WTC11 (cell line): ENCODE results near the gene TMTC1. TPM values are rescaled to one million over a fixed set of nuclear protein-coding genes. Genes with fewer than 3 reads are reported as not detected.

ENCODE experiments used
- ATAC-seq: fragments of 200-7000 bp; cut with Tn5 transposase; 2 replicates; pipeline ENCODE4 v1.10.0; 2021; ENCODE audit warnings: mild to moderate bottlenecking, moderate library complexity
- CTCF ChIA-PET: fragments of 300-600 bp; sonication (Branson Sonifier 250); formaldehyde crosslinking; loops from one replicate; lab custom pipeline; 2021; ENCODE audit warnings: antibody characterized with exemption; lab: Charles Lee
- POLR2A ChIA-PET: fragments of 350-600 bp; sonication (Branson Sonifier 250); formaldehyde crosslinking; loops from one replicate; lab custom pipeline; 2021; ENCODE audit warnings: antibody characterized with exemption; lab: Charles Lee
- DNase-seq: peaks from one replicate; pipeline ENCODE4 v3.0.0; 2021; ENCODE audit warnings: low spot score
- H3K27ac Mint-ChIP-seq: 2 replicates; pipeline ENCODE4 v1.8.0; 2021; ENCODE audit warnings: mixed read lengths
- H3K27me3 Mint-ChIP-seq: 2 replicates; pipeline ENCODE4 v1.8.0; 2021; ENCODE audit warnings: low read depth, mild to moderate bottlenecking, moderate library complexity, mixed read lengths
- H3K36me3 Mint-ChIP-seq: 2 replicates; pipeline ENCODE4 v1.8.0; 2021; ENCODE audit warnings: mixed read lengths
- H3K4me1 Mint-ChIP-seq: 2 replicates; pipeline ENCODE4 v1.8.0; 2022; ENCODE audit warnings: mixed read lengths
- H3K4me3 Mint-ChIP-seq: 2 replicates; pipeline ENCODE4 v1.8.0; 2021; ENCODE audit warnings: mild to moderate bottlenecking, moderate library complexity, mixed read lengths
- H3K9me3 Mint-ChIP-seq: 2 replicates; pipeline ENCODE4 v1.8.0; 2021; ENCODE audit warnings: mixed read lengths
- ATF1 ChIP-seq: sonication (generic); formaldehyde crosslinking; IDR thresholded peaks from 2 replicates; pipeline ENCODE4 v1.8.1; 2023; ENCODE audit warnings: mild to moderate bottlenecking, moderate library complexity, missing genetic modification reagents
- CBFB ChIP-seq: sonication (generic); formaldehyde crosslinking; IDR thresholded peaks from 2 replicates; pipeline ENCODE4 v1.8.1; 2022; ENCODE audit warnings: mild to moderate bottlenecking, low read depth, missing genetic modification reagents
- CREM ChIP-seq: sonication (generic); formaldehyde crosslinking; IDR thresholded peaks from 2 replicates; pipeline ENCODE4 v1.8.1; 2022; ENCODE audit warnings: mild to moderate bottlenecking, missing genetic modification reagents, moderate library complexity
- FOXP1 ChIP-seq: sonication (generic); formaldehyde crosslinking; IDR thresholded peaks from 2 replicates; pipeline ENCODE4 v1.8.0; 2022; ENCODE audit warnings: missing genetic modification reagents, mild to moderate bottlenecking, moderate library complexity, borderline replicate concordance
- GRHL2 ChIP-seq: fragments of 250-450 bp; sonication (Bioruptor Pico); IDR thresholded peaks from 2 replicates; pipeline ENCODE4 v1.8.0; 2022; ENCODE audit warnings: mild to moderate bottlenecking, moderate library complexity; ENCODE audit not compliant: insufficient replicate concordance, severe bottlenecking
- HMGA2 ChIP-seq: fragments of 250-450 bp; sonication (Bioruptor Pico); IDR thresholded peaks from 2 replicates; pipeline ENCODE4 v1.4.0; 2021; ENCODE audit warnings: mild to moderate bottlenecking, moderate library complexity
- JAZF1 ChIP-seq: fragments of 250-450 bp; sonication (Bioruptor Pico); IDR thresholded peaks from 2 replicates; pipeline ENCODE4 v1.9.0; 2021; ENCODE audit warnings: moderate library complexity, mild to moderate bottlenecking, inconsistent platforms
- OVOL2 ChIP-seq: fragments of 250-450 bp; sonication (Bioruptor Pico); IDR thresholded peaks from 2 replicates; pipeline ENCODE4 v1.9.0; 2021; ENCODE audit warnings: mild to moderate bottlenecking, borderline replicate concordance
- PRRX2 ChIP-seq: fragments of 250-450 bp; sonication (Bioruptor Pico); IDR thresholded peaks from 2 replicates; pipeline ENCODE4 v1.8.0; 2021; ENCODE audit warnings: mild to moderate bottlenecking
- USF1 ChIP-seq: sonication (generic); formaldehyde crosslinking; IDR thresholded peaks from 2 replicates; pipeline ENCODE4 v1.8.0; 2022; ENCODE audit warnings: mild to moderate bottlenecking, missing genetic modification reagents
- ZNF121 ChIP-seq: sonication (generic); formaldehyde crosslinking; IDR thresholded peaks from 2 replicates; pipeline ENCODE4 v1.8.0; 2023; ENCODE audit warnings: missing genetic modification reagents
- ZNF219 ChIP-seq: sonication (generic); formaldehyde crosslinking; IDR thresholded peaks from 2 replicates; pipeline ENCODE4 v1.8.0; 2023; ENCODE audit warnings: missing genetic modification reagents, mild to moderate bottlenecking, borderline replicate concordance
- ZNF232 ChIP-seq: sonication (generic); formaldehyde crosslinking; IDR thresholded peaks from 2 replicates; pipeline ENCODE4 v1.8.0; 2022; ENCODE audit warnings: mild to moderate bottlenecking, missing genetic modification reagents
- ZNF281 ChIP-seq: sonication (generic); formaldehyde crosslinking; IDR thresholded peaks from 2 replicates; pipeline ENCODE4 v1.8.0; 2023; ENCODE audit warnings: mild to moderate bottlenecking, missing genetic modification reagents
- ZNF317 ChIP-seq: sonication (generic); formaldehyde crosslinking; IDR thresholded peaks from 2 replicates; pipeline ENCODE4 v1.8.1; 2023; ENCODE audit warnings: low read depth, mild to moderate bottlenecking, moderate library complexity, missing genetic modification reagents, borderline replicate concordance
- ZNF416 ChIP-seq: fragments of 250-450 bp; sonication (Bioruptor Pico); IDR thresholded peaks from 2 replicates; pipeline ENCODE4 v1.9.0; 2021; ENCODE audit warnings: mild to moderate bottlenecking, inconsistent platforms
- ZNF512 ChIP-seq: sonication (generic); formaldehyde crosslinking; IDR thresholded peaks from 2 replicates; pipeline ENCODE4 v1.8.1; 2022; ENCODE audit warnings: missing genetic modification reagents, borderline replicate concordance
- total RNA-seq: library from RNA; stranded (reverse); gene quantifications from 3 replicates; pipeline ENCODE4 v1.2.3, GENCODE V29; 2021
- TF ChIP-seq, protein P1 (sequence below): sonication (generic); formaldehyde crosslinking; IDR thresholded peaks from 2 replicates; pipeline ENCODE4 v1.8.0; 2022; ENCODE audit warnings: mild to moderate bottlenecking, missing genetic modification reagents
- TF ChIP-seq, protein P2 (sequence below): sonication (generic); formaldehyde crosslinking; IDR thresholded peaks from 2 replicates; pipeline ENCODE4 v1.8.1; 2023; ENCODE audit warnings: mild to moderate bottlenecking, missing genetic modification reagents
- TF ChIP-seq, protein P3 (sequence below): sonication (generic); formaldehyde crosslinking; IDR thresholded peaks from 2 replicates; pipeline ENCODE4 v1.8.1; 2023; ENCODE audit warnings: mild to moderate bottlenecking, missing genetic modification reagents
- TF ChIP-seq, protein P4 (sequence below): sonication (generic); formaldehyde crosslinking; IDR thresholded peaks from 2 replicates; pipeline ENCODE4 v1.8.0; 2022; ENCODE audit warnings: missing genetic modification reagents

Gene TMTC1
- total RNA-seq, 1 experiment from 2014 or later: 17.3 TPM

DNA sequence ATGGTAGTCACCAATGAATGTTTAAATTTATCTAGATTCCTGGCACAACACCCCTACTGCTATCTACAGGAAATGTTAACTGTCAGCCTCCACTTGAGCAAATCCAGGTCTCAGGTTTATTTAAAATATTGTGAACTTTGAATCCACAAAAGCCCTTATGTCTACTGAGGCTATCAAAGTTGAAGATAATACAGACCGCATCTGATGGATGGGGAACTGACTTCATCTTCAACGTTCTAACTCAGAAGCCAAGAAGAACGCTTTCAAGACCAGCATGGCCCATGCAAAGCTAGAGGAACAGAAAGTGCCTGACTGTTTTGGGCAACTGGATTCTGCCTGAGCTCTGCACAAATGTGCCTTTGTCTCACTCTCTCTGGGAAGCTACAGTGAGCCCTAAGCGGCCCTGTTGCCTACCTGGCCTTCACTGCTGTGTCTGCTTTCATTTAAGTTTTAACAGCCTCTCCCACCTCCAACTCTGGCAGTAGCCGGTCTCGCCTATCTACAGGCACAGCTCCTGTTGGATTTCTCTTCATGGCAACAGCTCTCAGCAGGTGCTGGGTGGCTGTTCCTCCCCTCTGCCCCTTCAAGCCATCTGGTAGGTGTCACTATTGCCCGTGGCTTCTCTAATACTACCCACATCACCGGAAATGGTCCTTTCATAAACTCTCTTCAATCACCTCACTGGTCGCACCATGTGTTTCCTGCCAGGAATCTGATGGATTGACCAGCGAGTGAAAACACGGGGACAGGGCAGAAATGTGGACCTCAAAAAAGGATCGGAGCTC is 174.1 kb downstream of the TMTC1 start:
- H3K4me3 Mint-ChIP-seq: no peak overlapping the region
- no peaks in the 10 kb centered on the region; the same call in 1 of the 2 replicates for H3K36me3 Mint-ChIP-seq
- DNase-seq: no peak
- TF ChIP-seq PRRX2 (no peak), HMGA2 (no peak), OVOL2 (no peak), JAZF1 (no peak), ZNF416 (CRISPR knock-in tag) (no peak), ZNF232 (CRISPR knock-in tag) (no peak), ZNF281 (CRISPR knock-in tag) (no peak), ATF1 (CRISPR knock-in tag) (no peak), ZNF121 (CRISPR knock-in tag) (no peak), CREM (no peak), ZNF219 (CRISPR knock-in tag) (no peak), GRHL2 (CRISPR knock-in tag) (no peak)
- TF ChIP-seq, protein P1, sequence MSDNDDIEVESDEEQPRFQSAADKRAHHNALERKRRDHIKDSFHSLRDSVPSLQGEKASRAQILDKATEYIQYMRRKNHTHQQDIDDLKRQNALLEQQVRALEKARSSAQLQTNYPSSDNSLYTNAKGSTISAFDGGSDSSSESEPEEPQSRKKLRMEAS (CRISPR knock-in tag): no peak
- TF ChIP-seq, protein P2, sequence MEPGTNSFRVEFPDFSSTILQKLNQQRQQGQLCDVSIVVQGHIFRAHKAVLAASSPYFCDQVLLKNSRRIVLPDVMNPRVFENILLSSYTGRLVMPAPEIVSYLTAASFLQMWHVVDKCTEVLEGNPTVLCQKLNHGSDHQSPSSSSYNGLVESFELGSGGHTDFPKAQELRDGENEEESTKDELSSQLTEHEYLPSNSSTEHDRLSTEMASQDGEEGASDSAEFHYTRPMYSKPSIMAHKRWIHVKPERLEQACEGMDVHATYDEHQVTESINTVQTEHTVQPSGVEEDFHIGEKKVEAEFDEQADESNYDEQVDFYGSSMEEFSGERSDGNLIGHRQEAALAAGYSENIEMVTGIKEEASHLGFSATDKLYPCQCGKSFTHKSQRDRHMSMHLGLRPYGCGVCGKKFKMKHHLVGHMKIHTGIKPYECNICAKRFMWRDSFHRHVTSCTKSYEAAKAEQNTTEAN (CRISPR knock-in tag): no peak
- TF ChIP-seq, protein P3, sequence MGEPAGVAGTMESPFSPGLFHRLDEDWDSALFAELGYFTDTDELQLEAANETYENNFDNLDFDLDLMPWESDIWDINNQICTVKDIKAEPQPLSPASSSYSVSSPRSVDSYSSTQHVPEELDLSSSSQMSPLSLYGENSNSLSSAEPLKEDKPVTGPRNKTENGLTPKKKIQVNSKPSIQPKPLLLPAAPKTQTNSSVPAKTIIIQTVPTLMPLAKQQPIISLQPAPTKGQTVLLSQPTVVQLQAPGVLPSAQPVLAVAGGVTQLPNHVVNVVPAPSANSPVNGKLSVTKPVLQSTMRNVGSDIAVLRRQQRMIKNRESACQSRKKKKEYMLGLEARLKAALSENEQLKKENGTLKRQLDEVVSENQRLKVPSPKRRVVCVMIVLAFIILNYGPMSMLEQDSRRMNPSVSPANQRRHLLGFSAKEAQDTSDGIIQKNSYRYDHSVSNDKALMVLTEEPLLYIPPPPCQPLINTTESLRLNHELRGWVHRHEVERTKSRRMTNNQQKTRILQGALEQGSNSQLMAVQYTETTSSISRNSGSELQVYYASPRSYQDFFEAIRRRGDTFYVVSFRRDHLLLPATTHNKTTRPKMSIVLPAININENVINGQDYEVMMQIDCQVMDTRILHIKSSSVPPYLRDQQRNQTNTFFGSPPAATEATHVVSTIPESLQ (CRISPR knock-in tag): no peak
- peak overlapping the region; percentile 10; the same call in 1 of the 2 replicates for H3K27ac Mint-ChIP-seq
- no peaks in the 10 kb centered on the region for H3K27me3 Mint-ChIP-seq
- no peak for ATAC-seq
- peaks cover 19% of the 10 kb centered on the region for H3K4me1 Mint-ChIP-seq
- POLR2A ChIA-PET: interaction anchor here (0.6 kb wide), 1 partner anchor 12 kb away, joined by 3 read pairs; no protein-coding TSS in a partner anchor
- H3K9me3 Mint-ChIP-seq: no peaks in the 10 kb centered on the region; the same call in 1 of the 2 replicates
- CTCF ChIA-PET: interaction anchor here (1.1 to 2.8 kb wide), 3 partner anchors 9 to 50 kb away, joined by 3 to 7 read pairs (median 4); no protein-coding TSS in a partner anchor

DNA sequence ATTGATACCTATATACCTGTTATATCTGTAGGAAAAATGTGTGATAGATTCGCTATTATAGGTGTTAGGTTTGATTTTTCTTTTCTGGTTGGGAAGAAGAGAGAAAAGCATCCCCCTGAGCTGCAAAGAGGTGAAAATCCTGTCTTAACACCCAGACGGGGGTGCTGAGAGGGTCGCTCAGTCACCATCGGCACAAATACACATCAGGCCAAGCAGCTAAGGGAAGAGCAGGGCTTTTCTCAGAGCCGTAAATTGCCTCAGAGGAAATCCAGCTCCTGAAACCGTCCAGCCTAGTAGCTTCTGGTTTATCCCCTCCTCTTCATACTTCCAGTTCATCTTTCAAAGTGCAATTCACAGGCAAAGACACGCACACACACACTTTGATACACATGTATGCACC is 175.2 kb downstream of the TMTC1 start:
- peak overlapping the region; percentile 73 for H3K27ac Mint-ChIP-seq
- no peaks in the 10 kb centered on the region for H3K9me3 Mint-ChIP-seq
- peak; percentile 35 for ATAC-seq

More for the DNA sequence above, 175.2 kb downstream of the TMTC1 start:
- peaks cover 19% of the 10 kb centered on the region for H3K4me1 Mint-ChIP-seq
- no peaks in the 10 kb centered on the region for H3K36me3 Mint-ChIP-seq
- ChIA-PET CTCF (interaction anchor here (2.8 kb wide), 1 partner anchor 10 kb away, joined by 7 read pairs; no protein-coding TSS in a partner anchor), POLR2A (interaction anchor here (0.6 kb wide), 2 partner anchors 11 to 103 kb away, joined by 3 to 11 read pairs; no protein-coding TSS in a partner anchor)
- no peak overlapping the region for H3K4me3 Mint-ChIP-seq
- DNase-seq: no peak
- H3K27me3 Mint-ChIP-seq: no peaks in the 10 kb centered on the region
- no peak for TF ChIP-seq CBFB
- TF ChIP-seq, protein P4, sequence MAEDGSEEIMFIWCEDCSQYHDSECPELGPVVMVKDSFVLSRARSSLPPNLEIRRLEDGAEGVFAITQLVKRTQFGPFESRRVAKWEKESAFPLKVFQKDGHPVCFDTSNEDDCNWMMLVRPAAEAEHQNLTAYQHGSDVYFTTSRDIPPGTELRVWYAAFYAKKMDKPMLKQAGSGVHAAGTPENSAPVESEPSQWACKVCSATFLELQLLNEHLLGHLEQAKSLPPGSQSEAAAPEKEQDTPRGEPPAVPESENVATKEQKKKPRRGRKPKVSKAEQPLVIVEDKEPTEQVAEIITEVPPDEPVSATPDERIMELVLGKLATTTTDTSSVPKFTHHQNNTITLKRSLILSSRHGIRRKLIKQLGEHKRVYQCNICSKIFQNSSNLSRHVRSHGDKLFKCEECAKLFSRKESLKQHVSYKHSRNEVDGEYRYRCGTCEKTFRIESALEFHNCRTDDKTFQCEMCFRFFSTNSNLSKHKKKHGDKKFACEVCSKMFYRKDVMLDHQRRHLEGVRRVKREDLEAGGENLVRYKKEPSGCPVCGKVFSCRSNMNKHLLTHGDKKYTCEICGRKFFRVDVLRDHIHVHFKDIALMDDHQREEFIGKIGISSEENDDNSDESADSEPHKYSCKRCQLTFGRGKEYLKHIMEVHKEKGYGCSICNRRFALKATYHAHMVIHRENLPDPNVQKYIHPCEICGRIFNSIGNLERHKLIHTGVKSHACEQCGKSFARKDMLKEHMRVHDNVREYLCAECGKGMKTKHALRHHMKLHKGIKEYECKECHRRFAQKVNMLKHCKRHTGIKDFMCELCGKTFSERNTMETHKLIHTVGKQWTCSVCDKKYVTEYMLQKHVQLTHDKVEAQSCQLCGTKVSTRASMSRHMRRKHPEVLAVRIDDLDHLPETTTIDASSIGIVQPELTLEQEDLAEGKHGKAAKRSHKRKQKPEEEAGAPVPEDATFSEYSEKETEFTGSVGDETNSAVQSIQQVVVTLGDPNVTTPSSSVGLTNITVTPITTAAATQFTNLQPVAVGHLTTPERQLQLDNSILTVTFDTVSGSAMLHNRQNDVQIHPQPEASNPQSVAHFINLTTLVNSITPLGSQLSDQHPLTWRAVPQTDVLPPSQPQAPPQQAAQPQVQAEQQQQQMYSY: no peak
- no peak for TF ChIP-seq GRHL2 (CRISPR knock-in tag)
- no peak for TF ChIP-seq ZNF512 (CRISPR knock-in tag)
- no peak for TF ChIP-seq USF1 (CRISPR knock-in tag)
- no peak for TF ChIP-seq ZNF317 (CRISPR knock-in tag)
- TF ChIP-seq HMGA2: no peak
- no peak for TF ChIP-seq FOXP1 (CRISPR knock-in tag)
